Panc1 (cell line): ENCODE measurements around the gene ITPRIPL2. TPM values are rescaled to one million over a fixed set of nuclear protein-coding genes. Genes with fewer than 3 reads are reported as not detected.

Experiments
- ATAC-seq: fragments of 200-7000 bp; cut with Tn5 transposase; 2 replicates; pipeline ENCODE4 v1.9.1; 2020; ENCODE audit warnings: mild to moderate bottlenecking, moderate library complexity
- BruUV-seq: library from RNA; stranded (reverse); fragments of 400-500 nt; replicated peaks from 2 replicates; lab custom pipeline; 2021; lab: Mats Ljungman, UMichigan
- CTCF ChIA-PET: fragments of 300-600 bp; sonication (Branson Sonifier 250); formaldehyde crosslinking; loops from one replicate; lab custom pipeline; 2022; ENCODE audit warnings: antibody characterized with exemption; lab: Charles Lee
- POLR2A ChIA-PET: fragments of 300-600 bp; sonication (Branson Sonifier 250); formaldehyde crosslinking; loops from one replicate; lab custom pipeline; 2022; ENCODE audit warnings: antibody characterized with exemption; lab: Charles Lee
- DNase-seq: peaks from one replicate; pipeline ENCODE4 v3.0.0-alpha.2; 2010; ENCODE audit warnings: low read depth, low spot score
- H3K27ac ChIP-seq: 2 replicates; pipeline ENCODE4 v1.5.1; 2011; ENCODE audit warnings: mild to moderate bottlenecking, low read length, inconsistent platforms
- H3K27me3 ChIP-seq: fragments of 200-500 bp; sonication (Bioruptor generic); 2 replicates; pipeline ENCODE4 v1.6.0; 2014; ENCODE audit warnings: low read length, inconsistent platforms; ENCODE audit not compliant: control insufficient read depth, insufficient read depth
- H3K36me3 ChIP-seq: fragments of 200-500 bp; sonication (Bioruptor generic); 2 replicates; pipeline ENCODE4 v1.5.1; 2014; ENCODE audit warnings: inconsistent platforms, mild to moderate bottlenecking, low read length, moderate library complexity; ENCODE audit not compliant: control insufficient read depth, insufficient read depth
- H3K4me1 ChIP-seq: 2 replicates; pipeline ENCODE4 v1.5.1; 2011; ENCODE audit warnings: inconsistent platforms, mild to moderate bottlenecking, low read length, moderate library complexity; ENCODE audit not compliant: control insufficient read depth, insufficient read depth
- H3K4me3 ChIP-seq, 2 experiments: 2 replicates each; pipeline ENCODE4 v1.5.1; 2011 to 2012; ENCODE audit warnings: low read depth in 2 of 2, low read length in 2 of 2, mild to moderate bottlenecking in 2 of 2, inconsistent platforms in 1 of 2, moderate library complexity in 1 of 2
- H3K9me3 ChIP-seq: fragments of 200-500 bp; sonication (Bioruptor generic); 2 replicates; pipeline ENCODE4 v1.5.1; 2014; ENCODE audit warnings: low read depth, mild to moderate bottlenecking, inconsistent platforms, low read length, moderate library complexity; ENCODE audit not compliant: control insufficient read depth, insufficient read depth
- POLR2AphosphoS5 ChIP-seq: IDR thresholded peaks from 2 replicates; pipeline ENCODE4 v1.6.1; 2012; ENCODE audit warnings: mild to moderate bottlenecking, low read depth, low read length, moderate library complexity
- SIN3A ChIP-seq: IDR thresholded peaks from 2 replicates; pipeline ENCODE4 v1.6.1; 2012; ENCODE audit warnings: low read depth, mild to moderate bottlenecking, low read length, moderate library complexity, borderline replicate concordance; ENCODE audit not compliant: insufficient read depth
- TCF7L2 ChIP-seq: IDR thresholded peaks from 2 replicates; pipeline ENCODE4 v1.6.1; 2011; ENCODE audit warnings: mild to moderate bottlenecking, low read depth, low read length, inconsistent platforms
- in situ Hi-C: cut with HindIII; loops from 2 replicates; pipeline ENCODE4 v1.10.0; 2016; ENCODE audit warnings: low sequenced_read_pairs, low pct_unique_long_range_greater_than_20kb
- intact Hi-C: fragments of 100-400 bp; cut with micrococcal nuclease; formaldehyde crosslinking; loops from one replicate; pipeline ENCODE4 v1.10.0; 2022; ENCODE audit not compliant: unreplicated experiment
- total RNA-seq: library from RNA; stranded (reverse); gene quantifications from one replicate; pipeline ENCODE4 v1.2.1, GENCODE V29; 2021; ENCODE audit not compliant: unreplicated experiment
- TF ChIP-seq, protein P1 (sequence below), 2 experiments: IDR thresholded peaks; 2 replicates each; pipeline ENCODE4 v1.6.1; 2011 to 2012; ENCODE audit warnings: low read depth in 2 of 2, control low read depth in 1 of 2, low read length in 1 of 2, mild to moderate bottlenecking in 1 of 2, moderate library complexity in 1 of 2; ENCODE audit not compliant: insufficient read depth in 1 of 2
- TF ChIP-seq, protein P2 (sequence below): fragments of 450-650 bp; IDR thresholded peaks from 2 replicates; pipeline ENCODE4 v1.5.1; 2017; ENCODE audit warnings: mild to moderate bottlenecking

ITPRIPL2 gene
- total RNA-seq, 1 experiment from 2014 or later: 83.2 TPM

DNA sequence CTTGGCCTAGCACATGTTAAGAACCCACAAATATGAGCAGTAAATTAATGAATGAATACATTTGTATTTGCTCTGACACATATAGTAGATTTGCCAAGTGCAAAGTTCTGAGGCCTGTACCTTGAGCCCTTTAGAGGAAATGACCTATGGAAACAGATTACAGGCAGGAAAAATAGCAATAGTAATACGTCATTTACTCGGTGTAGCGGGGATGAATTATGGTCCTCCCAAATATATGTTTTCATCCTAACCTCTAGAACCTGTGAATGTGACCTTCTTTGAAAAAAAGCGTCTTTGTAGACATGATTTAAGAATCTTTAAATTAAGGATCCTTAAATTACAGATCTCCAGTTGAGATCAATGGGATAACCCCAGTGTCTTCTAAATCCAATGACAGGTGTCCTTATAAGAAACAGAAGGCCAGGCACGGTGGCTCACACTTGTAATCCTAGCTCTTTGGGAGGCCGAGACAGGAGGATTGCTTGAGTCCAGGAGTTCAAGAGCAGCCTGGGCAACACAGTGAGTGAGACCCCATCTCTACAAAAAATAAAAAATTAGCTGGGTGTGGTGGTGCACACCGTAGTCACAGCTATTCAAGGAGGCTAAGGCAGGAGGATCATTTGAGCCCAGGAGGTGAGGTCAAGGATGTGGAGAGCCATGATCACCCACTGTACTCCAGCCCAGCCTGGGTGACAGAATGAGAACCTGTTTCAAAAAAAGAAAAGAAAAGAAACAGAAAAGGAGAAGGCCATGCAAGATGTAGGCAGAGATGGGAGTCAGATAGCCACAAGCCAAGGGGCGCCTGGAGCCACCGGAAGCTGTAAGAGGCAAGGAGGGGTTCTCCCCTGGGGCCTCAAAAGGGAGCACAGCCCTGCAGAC is 5.1 kb upstream of the ITPRIPL2 start:
- Histone ChIP-seq H3K27ac (no peak overlapping the region), H3K4me1 (peaks cover 28% of the 10 kb centered on the region), H3K27me3 (no peaks in the 10 kb centered on the region), H3K4me3 (no peak overlapping the region), H3K9me3 (no peaks in the 10 kb centered on the region), H3K36me3 (no peaks in the 10 kb centered on the region)
- TF ChIP-seq TCF7L2: no peak
- no peak for TF ChIP-seq POLR2AphosphoS5
- TF ChIP-seq, protein P1, sequence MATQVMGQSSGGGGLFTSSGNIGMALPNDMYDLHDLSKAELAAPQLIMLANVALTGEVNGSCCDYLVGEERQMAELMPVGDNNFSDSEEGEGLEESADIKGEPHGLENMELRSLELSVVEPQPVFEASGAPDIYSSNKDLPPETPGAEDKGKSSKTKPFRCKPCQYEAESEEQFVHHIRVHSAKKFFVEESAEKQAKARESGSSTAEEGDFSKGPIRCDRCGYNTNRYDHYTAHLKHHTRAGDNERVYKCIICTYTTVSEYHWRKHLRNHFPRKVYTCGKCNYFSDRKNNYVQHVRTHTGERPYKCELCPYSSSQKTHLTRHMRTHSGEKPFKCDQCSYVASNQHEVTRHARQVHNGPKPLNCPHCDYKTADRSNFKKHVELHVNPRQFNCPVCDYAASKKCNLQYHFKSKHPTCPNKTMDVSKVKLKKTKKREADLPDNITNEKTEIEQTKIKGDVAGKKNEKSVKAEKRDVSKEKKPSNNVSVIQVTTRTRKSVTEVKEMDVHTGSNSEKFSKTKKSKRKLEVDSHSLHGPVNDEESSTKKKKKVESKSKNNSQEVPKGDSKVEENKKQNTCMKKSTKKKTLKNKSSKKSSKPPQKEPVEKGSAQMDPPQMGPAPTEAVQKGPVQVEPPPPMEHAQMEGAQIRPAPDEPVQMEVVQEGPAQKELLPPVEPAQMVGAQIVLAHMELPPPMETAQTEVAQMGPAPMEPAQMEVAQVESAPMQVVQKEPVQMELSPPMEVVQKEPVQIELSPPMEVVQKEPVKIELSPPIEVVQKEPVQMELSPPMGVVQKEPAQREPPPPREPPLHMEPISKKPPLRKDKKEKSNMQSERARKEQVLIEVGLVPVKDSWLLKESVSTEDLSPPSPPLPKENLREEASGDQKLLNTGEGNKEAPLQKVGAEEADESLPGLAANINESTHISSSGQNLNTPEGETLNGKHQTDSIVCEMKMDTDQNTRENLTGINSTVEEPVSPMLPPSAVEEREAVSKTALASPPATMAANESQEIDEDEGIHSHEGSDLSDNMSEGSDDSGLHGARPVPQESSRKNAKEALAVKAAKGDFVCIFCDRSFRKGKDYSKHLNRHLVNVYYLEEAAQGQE (IDR thresholded peaks at IDR 0.05; ENCODE audit: insufficient read depth in 1 of 2, low read depth in 2 of 2, low read length in 1 of 2): no peak
- no peak for TF ChIP-seq SIN3A
- TF ChIP-seq, protein P2, sequence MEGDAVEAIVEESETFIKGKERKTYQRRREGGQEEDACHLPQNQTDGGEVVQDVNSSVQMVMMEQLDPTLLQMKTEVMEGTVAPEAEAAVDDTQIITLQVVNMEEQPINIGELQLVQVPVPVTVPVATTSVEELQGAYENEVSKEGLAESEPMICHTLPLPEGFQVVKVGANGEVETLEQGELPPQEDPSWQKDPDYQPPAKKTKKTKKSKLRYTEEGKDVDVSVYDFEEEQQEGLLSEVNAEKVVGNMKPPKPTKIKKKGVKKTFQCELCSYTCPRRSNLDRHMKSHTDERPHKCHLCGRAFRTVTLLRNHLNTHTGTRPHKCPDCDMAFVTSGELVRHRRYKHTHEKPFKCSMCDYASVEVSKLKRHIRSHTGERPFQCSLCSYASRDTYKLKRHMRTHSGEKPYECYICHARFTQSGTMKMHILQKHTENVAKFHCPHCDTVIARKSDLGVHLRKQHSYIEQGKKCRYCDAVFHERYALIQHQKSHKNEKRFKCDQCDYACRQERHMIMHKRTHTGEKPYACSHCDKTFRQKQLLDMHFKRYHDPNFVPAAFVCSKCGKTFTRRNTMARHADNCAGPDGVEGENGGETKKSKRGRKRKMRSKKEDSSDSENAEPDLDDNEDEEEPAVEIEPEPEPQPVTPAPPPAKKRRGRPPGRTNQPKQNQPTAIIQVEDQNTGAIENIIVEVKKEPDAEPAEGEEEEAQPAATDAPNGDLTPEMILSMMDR: no peak
- BruUV-seq: no TSS peak
- POLR2A ChIA-PET: no interaction called here
- no peak for DNase-seq
- CTCF ChIA-PET: interaction anchor here (2.1 kb wide), 1 partner anchor 14 kb away, joined by 8 read pairs; no protein-coding TSS in a partner anchor
- no peak for ATAC-seq
- intact Hi-C loops: no loop called here
- in situ Hi-C loops: no loop called here

DNA sequence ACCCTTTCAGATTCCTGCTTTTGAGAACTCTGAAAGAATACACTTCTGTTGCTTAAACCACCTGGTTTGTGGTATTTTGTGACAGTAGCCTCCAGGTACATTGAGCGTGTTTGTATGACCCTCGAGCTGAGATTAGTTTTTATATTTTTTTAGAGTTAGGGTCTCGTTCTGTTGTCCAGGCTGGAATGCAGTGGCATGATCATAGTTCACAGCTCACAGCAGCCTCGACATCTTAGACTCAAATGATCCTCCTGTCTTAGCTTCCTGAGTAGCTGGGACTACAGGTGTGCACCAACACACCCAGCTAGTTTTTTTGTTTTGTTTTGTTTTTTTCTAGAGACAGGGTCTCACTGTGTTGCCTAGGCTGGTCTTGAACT is 4.5 kb upstream of the ITPRIPL2 start:
- no TSS peak for BruUV-seq
- no peak overlapping the region for H3K27ac ChIP-seq
- ChIA-PET CTCF (interaction anchor here (2.1 kb wide), 1 partner anchor 15 kb away, joined by 8 read pairs; no protein-coding TSS in a partner anchor), POLR2A (interaction anchor here (2.1 kb wide), 1 partner anchor 14 kb away, joined by 6 read pairs; no protein-coding TSS in a partner anchor)
- no peak for ATAC-seq
- intact Hi-C loops (no loop called here), in situ Hi-C loops (no loop called here)
- H3K9me3 ChIP-seq: no peaks in the 10 kb centered on the region
- no peaks in the 10 kb centered on the region for H3K36me3 ChIP-seq
- peaks cover 28% of the 10 kb centered on the region for H3K4me1 ChIP-seq
- TF ChIP-seq, protein P2: no peak
- TF ChIP-seq TCF7L2 (no peak), SIN3A (no peak), POLR2AphosphoS5 (no peak)
- TF ChIP-seq, protein P1 (IDR thresholded peaks at IDR 0.05; ENCODE audit: insufficient read depth in 1 of 2, low read depth in 2 of 2, low read length in 1 of 2): no peak
- no peak overlapping the region for H3K4me3 ChIP-seq
- no peaks in the 10 kb centered on the region for H3K27me3 ChIP-seq
- DNase-seq: no peak
